Activated CD4-positive, alpha-beta T cell treated with anti-CD3 and anti-CD28 coated beads, Interleukin-2, amount 10 ng/mL, durations not matched to agents 7 days and 5 days (primary cell): Measurements from ENCODE around the gene DENND6A. TPM values are rescaled to one million over a fixed set of nuclear protein-coding genes. Genes with fewer than 3 reads are reported as not detected.
"Not testable (repeated sequence)": the region's sequence is repeated elsewhere in the genome, so short reads cannot be mapped to it uniquely, and the experiment has no call there.

ENCODE experiments used
- CTCF ChIA-PET: fragments of 350-600 bp; sonication (Branson Sonifier 250); formaldehyde crosslinking; loops from one replicate; lab custom pipeline; 2021; ENCODE audit warnings: antibody characterized with exemption; lab: Charles Lee
- POLR2A ChIA-PET: fragments of 350-600 bp; sonication (Branson Sonifier 250); formaldehyde crosslinking; loops from one replicate; lab custom pipeline; 2021; ENCODE audit warnings: antibody characterized with exemption; lab: Charles Lee
- DNase-seq: peaks from one replicate; pipeline ENCODE4 v3.0.0-alpha.2; 2020
- H3K27ac Mint-ChIP-seq: one replicate; pipeline ENCODE4 v1.8.0; 2021; ENCODE audit warnings: mild to moderate bottlenecking, moderate library complexity, mixed read lengths
- H3K27me3 Mint-ChIP-seq: one replicate; pipeline ENCODE4 v1.8.0; 2021; ENCODE audit warnings: mixed read lengths
- H3K36me3 Mint-ChIP-seq: one replicate; pipeline ENCODE4 v1.8.0; 2021; ENCODE audit warnings: low read depth, mixed read lengths
- H3K4me1 Mint-ChIP-seq: one replicate; pipeline ENCODE4 v1.8.0; 2021; ENCODE audit warnings: mixed read lengths
- H3K4me3 Mint-ChIP-seq: one replicate; pipeline ENCODE4 v1.8.0; 2021; ENCODE audit warnings: mild to moderate bottlenecking, moderate library complexity, mixed read lengths
- H3K9me3 Mint-ChIP-seq: one replicate; pipeline ENCODE4 v1.8.0; 2021; ENCODE audit warnings: mixed read lengths
- total RNA-seq, 2 experiments: library from RNA; stranded (reverse); gene quantifications; one replicate each; pipeline ENCODE4 v1.2.3, GENCODE V29; 2021

Gene DENND6A
- total RNA-seq, 2 experiments from 2014 or later, result 26.3 to 28.1 TPM

DNA sequence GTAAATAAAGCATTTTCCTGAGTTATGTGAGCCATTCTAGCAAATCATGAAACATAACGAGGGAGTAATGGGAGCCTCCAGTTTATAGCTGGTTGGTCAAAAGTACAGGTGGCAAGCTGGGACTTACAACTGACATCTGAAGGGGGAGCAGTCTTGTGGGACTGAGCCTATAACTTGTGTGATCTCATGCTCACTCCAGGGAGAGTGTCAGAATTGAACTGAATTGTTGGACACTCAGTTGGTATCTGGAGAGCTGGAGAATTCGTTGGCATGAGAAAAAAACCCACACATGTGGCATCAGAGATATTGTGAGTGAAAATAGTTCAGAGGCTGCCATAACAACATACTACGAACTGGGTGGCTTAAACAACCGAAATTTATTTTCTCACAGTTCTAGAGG, 22.8 kb upstream of the DENND6A start:
- Mint-ChIP-seq H3K27me3 (no peaks in the 10 kb centered on the region), H3K27ac (no peak overlapping the region), H3K4me3 (no peak overlapping the region), H3K9me3 (no peaks in the 10 kb centered on the region), H3K4me1 (no peaks in the 10 kb centered on the region), H3K36me3 (no peaks in the 10 kb centered on the region)
- DNase-seq, result no peak
- CTCF ChIA-PET, result no interaction called here
- POLR2A ChIA-PET, result no interaction called here

DNA sequence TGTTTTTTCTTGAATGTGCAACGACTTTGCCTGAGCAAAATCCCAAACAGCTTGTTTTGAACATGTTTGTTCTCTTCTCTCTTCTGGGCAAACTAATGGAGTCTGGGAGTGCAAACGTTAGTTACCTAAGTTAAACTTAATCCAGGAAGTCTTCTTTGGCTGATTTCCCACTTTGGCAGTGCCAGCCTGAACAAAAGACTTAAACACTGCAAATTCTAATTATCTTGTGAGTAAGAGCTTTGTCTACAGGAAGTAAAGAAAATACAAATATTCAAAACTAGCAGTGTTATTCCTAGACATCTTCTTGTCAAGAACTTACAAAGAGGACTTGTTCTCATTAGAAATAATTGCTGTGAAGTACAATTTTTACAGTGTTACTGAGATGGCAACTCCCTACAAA, 16.7 kb upstream of the DENND6A start:
- POLR2A ChIA-PET, result no interaction called here
- H3K9me3 Mint-ChIP-seq, result no peaks in the 10 kb centered on the region

DNA sequence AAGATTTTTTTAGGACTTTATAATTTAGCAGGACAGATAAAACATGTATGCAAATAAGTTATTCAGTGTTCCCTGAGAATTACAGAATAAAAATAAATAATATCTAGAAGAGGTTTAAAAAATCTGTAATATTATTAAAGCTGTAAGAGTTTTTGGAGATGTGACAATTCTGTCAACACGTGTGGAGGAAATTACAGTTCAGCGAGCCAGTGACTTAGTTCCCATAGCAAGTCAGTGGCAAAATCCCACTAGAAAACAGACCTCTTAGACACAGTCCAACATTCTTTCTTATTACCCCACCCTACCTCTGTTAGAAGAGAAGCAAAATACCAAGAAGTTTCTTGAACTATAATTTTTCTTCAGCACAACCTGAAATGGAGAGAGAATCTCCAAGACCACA, 16.2 kb upstream of the DENND6A start:
- ChIA-PET POLR2A (no interaction called here), CTCF (no interaction called here)
- Mint-ChIP-seq H3K4me3 (no peak overlapping the region), H3K27ac (no peak overlapping the region), H3K4me1 (no peaks in the 10 kb centered on the region), H3K27me3 (peaks cover 8% of the 10 kb centered on the region), H3K36me3 (no peaks in the 10 kb centered on the region), H3K9me3 (no peaks in the 10 kb centered on the region)
- no peak for DNase-seq

More for the DNA sequence above, 16.7 kb upstream of the DENND6A start:
- no peaks in the 10 kb centered on the region for H3K36me3 Mint-ChIP-seq
- no peak overlapping the region for H3K4me3 Mint-ChIP-seq
- no peaks in the 10 kb centered on the region for H3K4me1 Mint-ChIP-seq
- H3K27me3 Mint-ChIP-seq, result peaks cover 8% of the 10 kb centered on the region
- no peak for DNase-seq
- no peak overlapping the region for H3K27ac Mint-ChIP-seq
- CTCF ChIA-PET, result interaction anchor here (0.6 kb wide), 2 partner anchors 46 to 208 kb away, joined by 3 read pairs; no protein-coding TSS in a partner anchor

DNA sequence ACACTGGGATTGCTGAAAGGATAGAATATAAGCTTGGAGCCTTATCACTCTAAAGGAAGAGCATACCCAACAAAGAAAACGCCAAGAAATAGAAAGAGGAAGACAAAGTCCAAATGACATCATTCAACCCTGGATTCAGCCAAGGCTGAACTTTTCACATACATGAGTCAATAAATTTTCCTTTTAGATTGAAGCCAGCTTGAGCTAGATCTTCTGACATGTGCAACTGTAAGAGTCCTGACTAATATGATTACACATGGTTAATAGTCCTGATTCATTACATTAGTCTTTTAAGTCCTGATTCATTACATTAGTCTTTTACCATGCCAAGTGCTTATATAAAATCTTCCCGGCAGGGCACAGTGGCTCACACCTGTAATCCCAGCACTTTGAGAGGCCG, 13.6 kb upstream of the DENND6A start:
- Mint-ChIP-seq H3K27ac (no peak overlapping the region), H3K9me3 (no peaks in the 10 kb centered on the region), H3K4me3 (no peak overlapping the region), H3K4me1 (no peaks in the 10 kb centered on the region), H3K27me3 (peaks cover 8% of the 10 kb centered on the region), H3K36me3 (no peaks in the 10 kb centered on the region)
- DNase-seq, result no peak
- CTCF ChIA-PET, result no interaction called here
- POLR2A ChIA-PET, result no interaction called here

GRCh38 chr3:57705351-57705750, 12.5 kb upstream of the DENND6A start:
- H3K4me1 Mint-ChIP-seq, H3K27ac Mint-ChIP-seq, DNase-seq, H3K4me3 Mint-ChIP-seq, H3K27me3 Mint-ChIP-seq, CTCF ChIA-PET, H3K9me3 Mint-ChIP-seq, H3K36me3 Mint-ChIP-seq, POLR2A ChIA-PET: not testable (repeated sequence)

GRCh38 chr3:57701781-57702180, 8.9 kb upstream of the DENND6A start:
- DNase-seq, result no peak
- H3K4me3 Mint-ChIP-seq, result no peak overlapping the region
- ChIA-PET CTCF (no interaction called here), POLR2A (no interaction called here)
- H3K36me3 Mint-ChIP-seq, result no peaks in the 10 kb centered on the region
- no peaks in the 10 kb centered on the region for H3K4me1 Mint-ChIP-seq
- no peaks in the 10 kb centered on the region for H3K9me3 Mint-ChIP-seq
- peaks cover 1% of the 10 kb centered on the region for H3K27me3 Mint-ChIP-seq
- no peak overlapping the region for H3K27ac Mint-ChIP-seq

GRCh38 chr3:57700737-57701136, 7.9 kb upstream of the DENND6A start:
- Mint-ChIP-seq H3K36me3 (no peaks in the 10 kb centered on the region), H3K27me3 (peaks cover 3% of the 10 kb centered on the region), H3K9me3 (no peaks in the 10 kb centered on the region), H3K27ac (no peak overlapping the region), H3K4me1 (no peaks in the 10 kb centered on the region), H3K4me3 (no peak overlapping the region)
- CTCF ChIA-PET, result no interaction called here
- POLR2A ChIA-PET, result no interaction called here
- no peak for DNase-seq

DNA sequence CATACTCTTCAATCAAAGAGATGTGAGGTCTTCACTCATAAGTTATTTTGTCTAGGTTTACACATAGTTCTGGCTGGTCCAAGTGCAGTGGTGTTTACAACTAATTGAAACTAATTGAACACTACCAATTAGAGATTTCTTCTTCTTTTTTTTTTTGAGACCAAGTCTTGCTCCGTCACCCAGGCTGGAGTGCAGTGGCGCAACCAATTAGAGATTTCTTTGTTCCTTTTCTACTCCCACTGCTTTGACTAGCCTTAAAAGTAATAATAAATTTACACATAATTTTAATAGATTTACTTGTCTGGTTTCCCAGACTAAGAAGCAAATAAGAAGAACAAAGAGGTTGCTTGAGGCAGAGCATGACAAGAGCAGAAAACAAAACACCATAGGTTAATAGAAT, 6.7 kb upstream of the DENND6A start:
- H3K4me3 Mint-ChIP-seq, result no peak overlapping the region
- H3K27me3 Mint-ChIP-seq, result peaks cover 3% of the 10 kb centered on the region
- H3K36me3 Mint-ChIP-seq, result no peaks in the 10 kb centered on the region
- no peak for DNase-seq
- H3K4me1 Mint-ChIP-seq, result no peaks in the 10 kb centered on the region
- no peak overlapping the region for H3K27ac Mint-ChIP-seq
- ChIA-PET CTCF (no interaction called here), POLR2A (no interaction called here)
- H3K9me3 Mint-ChIP-seq, result no peaks in the 10 kb centered on the region

DNA sequence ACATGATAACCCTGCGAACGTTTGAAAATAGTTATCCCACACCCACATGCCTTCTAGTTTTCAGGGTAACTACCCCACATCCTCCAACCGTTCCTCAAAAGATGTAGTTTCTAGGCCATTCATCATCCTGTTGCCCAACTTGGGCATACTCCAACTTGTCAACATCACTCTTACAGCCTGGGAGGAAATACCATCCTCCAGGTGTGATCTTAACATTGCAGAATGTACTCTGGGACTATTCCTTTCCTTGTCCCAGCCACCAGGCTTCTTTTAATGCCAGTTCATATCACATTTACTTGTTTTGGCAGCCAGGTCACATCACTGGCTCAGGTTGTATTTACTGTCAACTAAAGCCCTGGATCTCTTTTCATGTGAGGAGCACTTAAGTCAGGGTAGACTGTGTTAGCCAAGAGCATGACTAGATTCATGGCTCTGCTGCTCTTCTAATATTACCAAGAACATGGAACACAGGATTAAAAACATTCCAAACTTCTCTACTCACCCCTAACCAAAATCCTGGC, 4.0 kb upstream of the DENND6A start:
- no peaks in the 10 kb centered on the region for H3K36me3 Mint-ChIP-seq
- H3K4me1 Mint-ChIP-seq, result peaks cover 6% of the 10 kb centered on the region
- H3K4me3 Mint-ChIP-seq, result no peak overlapping the region
- H3K27me3 Mint-ChIP-seq, result peaks cover 3% of the 10 kb centered on the region
- CTCF ChIA-PET, result no interaction called here
- POLR2A ChIA-PET, result no interaction called here
- no peak for DNase-seq
- no peak overlapping the region for H3K27ac Mint-ChIP-seq
- no peaks in the 10 kb centered on the region for H3K9me3 Mint-ChIP-seq

- H3K9me3 Mint-ChIP-seq, result no peaks in the 10 kb centered on the region
- H3K27me3 Mint-ChIP-seq, result peaks cover 3% of the 10 kb centered on the region
- CTCF ChIA-PET, result no interaction called here
- no peak for DNase-seq
- peaks cover 9% of the 10 kb centered on the region for H3K36me3 Mint-ChIP-seq
- peak overlapping the region; percentile 28 for H3K27ac Mint-ChIP-seq
- POLR2A ChIA-PET, result interaction anchor here (0.6 kb wide), 1 partner anchor 121 kb away, joined by 7 read pairs; no protein-coding TSS in a partner anchor
- peaks cover 31% of the 10 kb centered on the region for H3K4me1 Mint-ChIP-seq
- peak overlapping the region; percentile 28 for H3K4me3 Mint-ChIP-seq
Observed at GRCh38 chr3:57694146-57694545, 1.3 kb upstream of the DENND6A start.

- peak overlapping the region; percentile 90 for H3K4me3 Mint-ChIP-seq
- not testable (repeated sequence) for H3K9me3 Mint-ChIP-seq, DNase-seq, H3K27me3 Mint-ChIP-seq
- H3K4me1 Mint-ChIP-seq, result peaks cover 43% of the 10 kb centered on the region
- CTCF ChIA-PET, result interaction anchor here (0.7 kb wide), 1 partner anchor 876 kb away, joined by 5 read pairs; no protein-coding TSS in a partner anchor
- H3K27ac Mint-ChIP-seq, result peak overlapping the region; percentile 96
- POLR2A ChIA-PET, result interaction anchor here (0.7 to 1.4 kb wide), 2 partner anchors 64 to 802 kb away, joined by 4 read pairs; partner anchors contain the start of gene SLMAP
- H3K36me3 Mint-ChIP-seq, result peaks cover 14% of the 10 kb centered on the region
Observed at GRCh38 chr3:57692133-57692395, 813 bp downstream of the DENND6A start.

DNA sequence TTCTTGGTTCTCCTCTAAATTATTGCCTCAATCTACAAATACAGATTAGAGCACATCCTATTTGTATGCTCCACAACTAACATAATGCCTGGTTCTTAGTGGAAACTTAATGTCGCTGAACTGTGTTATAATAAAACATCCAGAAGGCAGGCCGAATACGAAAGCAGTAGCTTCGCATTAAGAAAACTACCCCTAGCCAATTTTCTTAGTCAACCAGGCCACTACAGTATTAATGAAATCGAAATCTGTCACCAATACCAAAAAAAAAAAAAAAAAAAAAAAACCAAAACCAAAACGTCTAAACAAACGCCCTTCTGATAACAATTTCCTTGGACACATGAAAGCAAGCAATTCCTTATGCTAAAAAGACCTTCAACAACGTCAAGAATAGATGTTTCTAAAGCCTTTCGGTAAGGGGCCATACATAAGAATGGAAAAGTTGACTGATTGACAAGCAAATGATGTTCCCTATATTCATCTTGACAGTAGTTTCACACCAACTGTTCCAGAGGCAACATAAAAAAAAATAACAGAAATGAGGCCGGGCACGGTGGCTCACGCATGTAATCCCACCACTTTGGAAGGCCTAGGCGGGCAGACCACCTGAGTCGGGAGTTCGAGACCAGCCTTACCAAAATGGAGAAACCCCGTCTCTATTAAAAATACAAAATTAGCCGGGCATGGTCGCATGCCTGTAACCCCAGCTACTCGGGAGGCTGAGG, 1.3 kb downstream of the DENND6A start:
- peaks cover 48% of the 10 kb centered on the region for H3K4me1 Mint-ChIP-seq
- H3K27ac Mint-ChIP-seq, result peak overlapping the region; percentile 96
- H3K9me3 Mint-ChIP-seq, result no peaks in the 10 kb centered on the region
- ChIA-PET CTCF (interaction anchor here (0.7 to 1.5 kb wide), 3 partner anchors 10 to 875 kb away, joined by 5 to 7 read pairs (median 7); no protein-coding TSS in a partner anchor), POLR2A (interaction anchor here (0.7 kb wide), 1 partner anchor 801 kb away, joined by 4 read pairs; no protein-coding TSS in a partner anchor)
- H3K4me3 Mint-ChIP-seq, result peak overlapping the region; percentile 90
- DNase-seq, result no peak
- peaks cover 14% of the 10 kb centered on the region for H3K36me3 Mint-ChIP-seq
- peaks cover under 1% of the 10 kb centered on the region for H3K27me3 Mint-ChIP-seq

DNA sequence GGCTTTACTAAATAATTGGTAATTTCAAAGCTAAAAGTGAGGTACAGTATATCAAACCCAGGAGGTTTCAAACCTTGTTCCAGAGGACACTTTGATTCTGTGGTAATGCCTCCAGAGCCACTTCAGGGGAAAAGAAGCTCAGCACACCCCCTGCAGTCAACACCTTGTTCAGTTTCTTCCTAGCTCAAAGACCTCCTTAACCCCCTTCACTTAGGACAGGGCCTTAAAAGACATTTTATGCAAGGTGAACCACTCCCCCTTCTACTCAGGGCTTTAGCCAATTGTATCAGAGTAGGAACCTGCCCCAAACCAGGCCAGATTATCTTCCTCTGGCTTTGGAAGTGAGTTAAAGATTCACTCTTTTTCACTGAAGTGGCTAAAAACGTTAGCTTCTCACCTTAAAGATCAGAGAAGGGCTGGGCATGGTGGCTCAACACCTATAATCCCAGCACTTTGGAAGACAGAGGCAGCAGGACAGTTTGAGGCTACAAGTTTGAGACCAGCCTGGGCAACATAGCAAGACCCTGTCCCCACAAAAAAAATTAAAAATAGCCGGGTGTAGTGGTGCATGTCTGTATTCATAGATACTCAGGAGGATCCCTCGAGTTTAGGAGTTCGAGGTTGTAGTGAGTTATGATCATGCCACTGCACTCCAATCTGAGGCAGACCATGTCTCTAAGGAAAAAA, 3.4 kb downstream of the DENND6A start:
- H3K4me3 Mint-ChIP-seq, result no peak overlapping the region
- no peaks in the 10 kb centered on the region for H3K9me3 Mint-ChIP-seq
- POLR2A ChIA-PET, result interaction anchor here (0.6 kb wide), 2 partner anchors 8 to 782 kb away, joined by 4 to 7 read pairs; no protein-coding TSS in a partner anchor
- CTCF ChIA-PET, result interaction anchor here (0.6 to 1.7 kb wide), 4 partner anchors 7 to 193 kb away, joined by 3 to 9 read pairs (median 6); no protein-coding TSS in a partner anchor
- H3K36me3 Mint-ChIP-seq, result peaks cover 17% of the 10 kb centered on the region
- H3K27ac Mint-ChIP-seq, result peak overlapping the region; percentile 9
- no peak for DNase-seq
- no peaks in the 10 kb centered on the region for H3K27me3 Mint-ChIP-seq
- peaks cover 52% of the 10 kb centered on the region for H3K4me1 Mint-ChIP-seq
